SH-SY5Y (cell line): ENCODE results near the gene DENND1B.

Source experiments
- GATA2 ChIP-seq: IDR thresholded peaks from 2 replicates; pipeline ENCODE4 v1.6.1; 2011; ENCODE audit warnings: mild to moderate bottlenecking, low read depth, low read length
- GATA3 ChIP-seq: IDR thresholded peaks from 2 replicates; pipeline ENCODE4 v1.6.1; 2011; ENCODE audit warnings: low read depth, mild to moderate bottlenecking, low read length, moderate library complexity

DNA sequence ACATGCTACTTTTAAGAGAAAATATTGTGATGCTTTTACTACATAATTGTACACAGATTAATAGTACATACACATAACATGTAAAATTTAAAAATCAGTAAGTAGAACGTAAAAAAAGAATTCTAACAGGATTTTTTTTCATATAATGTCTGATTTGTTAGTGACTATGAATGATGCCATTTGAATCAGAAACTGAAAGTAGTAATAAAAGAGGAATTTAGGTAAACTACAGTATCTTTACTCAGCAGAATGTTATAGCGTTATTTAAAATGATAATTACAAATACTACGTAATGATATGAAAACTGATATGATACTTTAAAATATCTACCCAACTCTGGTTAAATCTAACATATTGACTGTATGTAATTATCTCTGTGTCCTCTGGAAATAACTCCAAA lies 116.1 kb downstream of the DENND1B start:
- no peak for TF ChIP-seq GATA2
- no peak for TF ChIP-seq GATA3
